Left ventricle myocardium inferior (tissue), 1 donor: Measurements from ENCODE around the gene MGAT4C. TPM values are rescaled to one million over a fixed set of nuclear protein-coding genes. Genes with fewer than 3 reads are reported as not detected.

Source experiments
- DNase-seq: peaks from one replicate; pipeline ENCODE4 v3.0.0-alpha.2; 2020
- H3K27ac ChIP-seq: fragments of 200-600 bp; replicated peaks from 2 replicates; pipeline ENCODE4 v1.8.0; 2021
- H3K27me3 ChIP-seq: fragments of 200-600 bp; 2 replicates; pipeline ENCODE4 v1.8.0; 2021; ENCODE audit warnings: low read depth
- H3K36me3 ChIP-seq: fragments of 200-600 bp; 2 replicates; pipeline ENCODE4 v1.8.0; 2021
- H3K4me1 ChIP-seq: fragments of 200-600 bp; 2 replicates; pipeline ENCODE4 v1.8.0; 2021
- H3K4me3 ChIP-seq: fragments of 200-600 bp; 2 replicates; pipeline ENCODE4 v1.8.0; 2021; ENCODE audit warnings: mild to moderate bottlenecking, moderate library complexity
- H3K9me3 ChIP-seq: fragments of 200-600 bp; replicated peaks from 2 replicates; pipeline ENCODE4 v1.8.0; 2021
- CTCF ChIP-seq: fragments of 200-600 bp; IDR thresholded peaks from 2 replicates; pipeline ENCODE4 v1.8.0; 2021; ENCODE audit warnings: antibody characterized with exemption, mild to moderate bottlenecking, borderline replicate concordance
- intact Hi-C: fragments of 100-400 bp; cut with micrococcal nuclease; formaldehyde crosslinking; loops from one replicate; pipeline ENCODE4 v1.11.0; 2022
- total RNA-seq: library from RNA; stranded (reverse); fragmentation: NEBNext Ultra II Directional; extraction: Animal tissue kit (Norgen Biotek cat#: 25700); gene quantifications from one replicate; pipeline ENCODE4 v1.2.1, GENCODE V29; 2021
- donor health status: DM: no; HTN: yes; CAD: no; lungs with severe emphysema.

MGAT4C gene
- total RNA-seq, 1 donor from 2014 or later = 5.4 TPM

GRCh38 chr12:86249276-86249675 lies 6.9 kb downstream of the MGAT4C start:
- no peaks in the 10 kb centered on the region for H3K27me3 ChIP-seq
- intact Hi-C loops = no loop called here
- DNase-seq = no peak
- H3K4me3 ChIP-seq = no peak overlapping the region
- H3K4me1 ChIP-seq = peaks cover 29% of the 10 kb centered on the region
- no peaks in the 10 kb centered on the region for H3K36me3 ChIP-seq
- TF ChIP-seq CTCF = no peak
- no peak overlapping the region for H3K27ac ChIP-seq
- no peaks in the 10 kb centered on the region for H3K9me3 ChIP-seq

GRCh38 chr12:86247871-86248270 lies 8.3 kb downstream of the MGAT4C start:
- no peak for TF ChIP-seq CTCF
- Histone ChIP-seq H3K4me3 (no peak overlapping the region), H3K36me3 (no peaks in the 10 kb centered on the region), H3K27ac (no peak overlapping the region), H3K9me3 (no peaks in the 10 kb centered on the region), H3K27me3 (no peaks in the 10 kb centered on the region), H3K4me1 (peaks cover 29% of the 10 kb centered on the region)
- intact Hi-C loops = no loop called here
- DNase-seq = no peak

- Histone ChIP-seq H3K27ac (no peak overlapping the region), H3K4me3 (no peak overlapping the region), H3K27me3 (no peaks in the 10 kb centered on the region), H3K4me1 (no peaks in the 10 kb centered on the region), H3K9me3 (no peaks in the 10 kb centered on the region), H3K36me3 (no peaks in the 10 kb centered on the region)
- no peak for DNase-seq
- TF ChIP-seq CTCF = no peak
- intact Hi-C loops = no loop called here
Measured at GRCh38 chr12:86241600-86241999, 14.6 kb downstream of the MGAT4C start.

GRCh38 chr12:86234316-86234855 lies 21.8 kb downstream of the MGAT4C start:
- H3K27ac ChIP-seq = no peak overlapping the region
- intact Hi-C loops = no loop called here
- H3K4me1 ChIP-seq = peaks cover 5% of the 10 kb centered on the region
- TF ChIP-seq CTCF = no peak
- DNase-seq = no peak
- no peaks in the 10 kb centered on the region for H3K27me3 ChIP-seq
- H3K9me3 ChIP-seq = no peaks in the 10 kb centered on the region
- no peak overlapping the region for H3K4me3 ChIP-seq
- no peaks in the 10 kb centered on the region for H3K36me3 ChIP-seq

- H3K27me3 ChIP-seq = no peaks in the 10 kb centered on the region
- H3K9me3 ChIP-seq = no peaks in the 10 kb centered on the region
- no peaks in the 10 kb centered on the region for H3K36me3 ChIP-seq
- no peak for TF ChIP-seq CTCF
- H3K27ac ChIP-seq = no peak overlapping the region
- intact Hi-C loops = no loop called here
- no peak overlapping the region for H3K4me3 ChIP-seq
- peaks cover 8% of the 10 kb centered on the region for H3K4me1 ChIP-seq
- DNase-seq = no peak
Measured at GRCh38 chr12:86233126-86233525, 23.1 kb downstream of the MGAT4C start.
